Thymus (tissue), 11 donors: ENCODE measurements around the gene SLC35C1. TPM values are rescaled to one million over a fixed set of nuclear protein-coding genes. Genes with fewer than 3 reads are reported as not detected.
"Not testable (repeated sequence)": the region's sequence is repeated elsewhere in the genome, so short reads cannot be mapped to it uniquely, and the experiment has no call there.

Experiments
- DNase-seq, 9 donors: peaks; one replicate each; pipeline ENCODE4 v3.0.0-alpha.2; 2013; ENCODE audit warnings: low spot score in 9 of 9, low read depth in 6 of 9, missing footprints in 1 of 9
- H3K27ac ChIP-seq, 2 donors: one replicate each; pipeline ENCODE4 v1.5.1; 2013; ENCODE audit warnings: control low read depth in 1 of 2, low read depth in 1 of 2, low read length in 1 of 2, mild to moderate bottlenecking in 1 of 2, moderate library complexity in 1 of 2
- H3K27me3 ChIP-seq, 2 donors: one replicate each; pipeline ENCODE4 v1.5.1; 2013; ENCODE audit warnings: low read length in 1 of 2; ENCODE audit not compliant: control insufficient read depth in 2 of 2, insufficient read depth in 1 of 2
- H3K36me3 ChIP-seq, 2 donors: one replicate each; pipeline ENCODE4 v1.5.1; 2013; ENCODE audit warnings: low read length in 1 of 2, mild to moderate bottlenecking in 1 of 2, moderate library complexity in 1 of 2; ENCODE audit not compliant: control insufficient read depth in 2 of 2, insufficient read depth in 2 of 2
- H3K4me1 ChIP-seq, 2 donors: one replicate each; pipeline ENCODE4 v1.5.1; 2013; ENCODE audit warnings: low read length in 2 of 2; ENCODE audit not compliant: control insufficient read depth in 2 of 2, insufficient read depth in 2 of 2
- H3K4me3 ChIP-seq, 2 donors: one replicate each; pipeline ENCODE4 v1.5.1; 2013; ENCODE audit warnings: low read length in 2 of 2, control low read depth in 1 of 2, mild to moderate bottlenecking in 1 of 2
- H3K9me3 ChIP-seq, 2 donors: one replicate each; pipeline ENCODE4 v1.5.1; 2013; ENCODE audit warnings: low read length in 1 of 2, mild to moderate bottlenecking in 1 of 2; ENCODE audit not compliant: control insufficient read depth in 2 of 2, insufficient read depth in 1 of 2
- WGBS: extraction: QIAGEN DNeasy Blood & Tissue Kit; methylation state at CpG from one replicate; pipeline ENCODE4 v1.1.7; 2013; 5-methylcytosine and 5-hydroxymethylcytosine counted together
- polyA plus RNA-seq: library from polyadenylated mRNA; stranded (reverse); fragments of 200-250 nt; gene quantifications from one replicate; pipeline ENCODE4 v1.2.3, GENCODE V29; 2013
- total RNA-seq: library from RNA; stranded (reverse); fragments of 120-200 nt; gene quantifications from one replicate; pipeline ENCODE4 v1.2.4, GENCODE V29; 2013
- donor health status: healthy.

The SLC35C1 gene
- total and polyA plus RNA-seq, 2 donors: 0.99 to 7.3 TPM

DNA sequence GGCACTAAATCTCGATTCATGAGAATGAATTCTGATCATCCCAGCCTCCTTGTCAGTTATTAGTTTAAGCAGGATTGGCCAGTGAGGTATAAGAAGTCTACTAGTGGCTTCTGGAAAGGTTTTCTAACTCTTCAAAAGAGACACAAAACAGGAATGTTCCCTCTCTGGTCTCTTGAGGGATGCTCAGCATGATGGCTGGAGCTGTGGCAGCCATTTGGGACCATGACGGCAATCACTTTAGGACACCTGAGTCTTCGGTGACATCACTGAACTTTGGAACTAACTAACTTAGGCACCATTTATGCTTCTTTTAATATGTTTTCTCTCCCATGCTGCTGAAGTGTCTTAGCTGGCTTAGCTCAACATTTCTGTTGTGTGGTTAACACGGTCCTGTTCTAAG is 22.2 kb downstream of the SLC35C1 start:
- H3K4me3 ChIP-seq: no peak overlapping the region
- H3K36me3 ChIP-seq: no peaks in the 10 kb centered on the region
- H3K9me3 ChIP-seq: no peaks in the 10 kb centered on the region
- WGBS: 97% methylated on average over 4 of the region's 4 CpGs
- peaks cover 0 to 19% of the 10 kb centered on the region in 2 donors for H3K27me3 ChIP-seq
- no peak for DNase-seq
- no peaks in the 10 kb centered on the region for H3K4me1 ChIP-seq
- no peak overlapping the region for H3K27ac ChIP-seq

DNA sequence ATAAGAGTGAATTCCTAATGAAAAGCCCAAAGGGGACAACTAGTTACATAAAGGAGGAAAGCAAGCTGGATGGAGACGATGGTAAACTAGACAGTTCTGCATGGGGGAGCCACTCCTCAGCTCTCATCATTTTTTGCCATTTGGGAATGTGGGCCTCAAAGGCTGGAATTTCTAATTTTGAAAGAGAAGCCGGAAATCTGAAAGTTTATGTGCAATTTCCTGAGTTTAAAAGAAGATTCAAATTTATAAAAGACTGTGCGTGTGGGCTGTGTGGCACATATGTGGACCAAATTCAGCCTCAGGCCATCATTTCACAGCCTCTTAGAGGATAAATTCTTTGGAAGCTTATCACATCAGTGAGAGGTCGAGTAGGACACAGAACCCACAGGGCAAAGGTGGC is 24.0 kb downstream of the SLC35C1 start:
- Histone ChIP-seq H3K27me3 (peaks cover 0 to 19% of the 10 kb centered on the region in 2 donors), H3K9me3 (no peaks in the 10 kb centered on the region), H3K27ac (no peak overlapping the region), H3K4me3 (no peak overlapping the region), H3K36me3 (no peaks in the 10 kb centered on the region), H3K4me1 (no peaks in the 10 kb centered on the region)
- 94% methylated on average over 4 of the region's 4 CpGs for WGBS
- no peak for DNase-seq

DNA sequence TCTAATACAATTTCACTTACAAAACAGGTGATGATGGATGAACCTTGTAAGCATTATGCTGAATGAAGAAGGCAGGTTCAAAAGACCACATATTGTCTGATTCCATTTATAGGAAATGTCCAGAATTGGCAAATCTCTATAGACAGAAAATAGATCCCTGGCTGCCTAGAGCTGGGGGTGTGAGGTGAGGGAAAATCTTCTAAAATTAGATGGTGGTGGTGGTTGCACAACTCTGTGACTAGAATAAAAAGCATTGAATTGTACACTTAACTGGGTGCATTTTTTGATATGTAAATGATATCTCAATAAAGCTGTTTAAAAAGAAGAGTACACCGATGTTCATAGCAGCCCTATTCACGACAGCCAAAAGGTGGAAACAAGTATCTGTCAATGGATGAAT is 25.6 kb downstream of the SLC35C1 start:
- H3K4me1 ChIP-seq: peaks cover 0 to 3% of the 10 kb centered on the region in 2 donors
- H3K4me3 ChIP-seq: no peak overlapping the region
- H3K27ac ChIP-seq: no peak overlapping the region
- H3K27me3 ChIP-seq: peaks cover 0 to 19% of the 10 kb centered on the region in 2 donors
- WGBS: 96% methylated on average over 2 of the region's 2 CpGs
- H3K36me3 ChIP-seq: no peaks in the 10 kb centered on the region
- H3K9me3 ChIP-seq: no peaks in the 10 kb centered on the region
- no peak for DNase-seq

DNA sequence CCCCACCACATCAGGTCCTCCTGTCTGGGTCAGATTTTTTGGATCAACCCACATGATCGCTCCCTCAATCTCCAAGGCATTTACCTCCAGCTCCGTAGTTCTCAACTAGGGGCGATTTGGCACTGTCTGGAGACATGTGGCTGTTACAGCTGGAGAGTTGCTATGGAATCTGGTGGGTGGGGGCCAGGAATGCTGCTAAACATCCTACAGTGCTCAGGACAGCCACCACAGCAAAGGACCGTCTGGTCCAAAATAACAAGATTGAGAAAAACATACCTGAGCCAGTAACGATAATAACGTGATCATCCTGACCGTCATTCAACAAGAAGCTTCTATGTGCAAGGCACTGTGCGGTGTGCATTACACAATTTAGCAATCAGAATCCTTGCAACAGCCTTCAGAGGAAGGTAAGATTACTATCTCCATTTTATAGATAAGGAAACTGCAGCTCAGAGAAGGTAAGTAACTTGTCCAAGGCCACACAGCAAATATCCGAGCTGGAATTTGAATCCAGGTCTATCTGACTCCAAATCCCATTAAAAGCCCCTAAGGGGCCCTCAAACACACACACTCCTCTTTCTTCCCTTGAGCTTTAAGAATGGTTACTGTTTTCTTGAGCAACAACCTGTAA is 28.0 kb downstream of the SLC35C1 start:
- no peak for DNase-seq
- H3K36me3 ChIP-seq: no peaks in the 10 kb centered on the region
- H3K27me3 ChIP-seq: peaks cover 0 to 4% of the 10 kb centered on the region in 2 donors
- no peak overlapping the region for H3K27ac ChIP-seq
- 96% methylated on average over 9 of the region's 9 CpGs for WGBS
- no peak overlapping the region for H3K4me3 ChIP-seq
- no peaks in the 10 kb centered on the region for H3K9me3 ChIP-seq
- H3K4me1 ChIP-seq: peaks cover 0 to 3% of the 10 kb centered on the region in 2 donors

DNA sequence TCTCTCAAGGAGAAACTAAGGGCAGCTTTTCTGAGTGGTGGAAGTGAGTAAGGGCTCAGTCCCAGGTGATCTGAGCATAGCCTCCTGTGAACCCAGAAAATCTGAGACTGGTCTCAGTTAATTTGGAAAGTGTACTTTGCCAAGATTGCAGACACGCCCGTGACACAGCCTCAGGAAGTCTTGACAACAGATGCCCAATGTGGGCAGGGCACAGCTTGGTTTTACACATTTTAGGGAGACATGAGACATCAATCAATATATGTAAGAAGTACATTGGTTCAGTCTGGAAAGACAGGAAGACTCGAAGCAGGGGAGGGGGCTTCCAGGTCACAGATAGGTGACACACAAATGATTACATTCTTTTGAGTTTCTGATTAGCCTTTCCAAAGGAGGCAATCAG is 28.8 kb downstream of the SLC35C1 start:
- WGBS: 71% methylated on average over 3 of the region's 3 CpGs
- Histone ChIP-seq H3K9me3 (no peaks in the 10 kb centered on the region), H3K4me3 (no peak overlapping the region), H3K36me3 (no peaks in the 10 kb centered on the region), H3K4me1 (peaks cover 0 to 3% of the 10 kb centered on the region in 2 donors), H3K27ac (no peak overlapping the region), H3K27me3 (no peaks in the 10 kb centered on the region)
- DNase-seq: no peak

DNA sequence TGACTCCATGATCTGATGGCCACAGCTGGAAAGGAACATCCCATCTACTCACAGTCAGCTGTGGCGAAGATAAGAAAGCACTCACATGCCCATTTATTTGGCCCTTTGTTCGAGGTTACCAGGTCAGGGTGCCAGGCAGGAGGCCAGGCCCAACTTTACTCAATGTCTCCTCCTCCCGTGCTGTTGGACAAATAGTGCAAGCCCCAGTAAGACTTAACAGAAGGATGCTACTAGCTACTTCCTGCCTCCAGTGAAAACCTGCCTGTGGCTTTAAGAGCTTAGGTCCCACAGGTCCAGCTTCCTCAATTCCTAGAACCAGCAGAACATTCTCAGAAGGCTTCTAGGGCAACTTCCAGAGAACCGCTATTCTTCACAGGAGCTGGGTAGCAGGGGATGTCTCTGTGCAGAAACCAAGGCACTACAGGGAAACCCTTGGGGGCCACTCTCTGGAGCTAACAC is 29.4 kb downstream of the SLC35C1 start:
- DNase-seq: peak in 1 of 9 donors; percentile 20
- H3K9me3 ChIP-seq: no peaks in the 10 kb centered on the region
- no peaks in the 10 kb centered on the region for H3K36me3 ChIP-seq
- peaks cover 0 to 3% of the 10 kb centered on the region in 2 donors for H3K4me1 ChIP-seq
- 37% methylated on average over 4 of the region's 4 CpGs for WGBS
- no peaks in the 10 kb centered on the region for H3K27me3 ChIP-seq
- H3K4me3 ChIP-seq: no peak overlapping the region
- H3K27ac ChIP-seq: no peak overlapping the region

DNA sequence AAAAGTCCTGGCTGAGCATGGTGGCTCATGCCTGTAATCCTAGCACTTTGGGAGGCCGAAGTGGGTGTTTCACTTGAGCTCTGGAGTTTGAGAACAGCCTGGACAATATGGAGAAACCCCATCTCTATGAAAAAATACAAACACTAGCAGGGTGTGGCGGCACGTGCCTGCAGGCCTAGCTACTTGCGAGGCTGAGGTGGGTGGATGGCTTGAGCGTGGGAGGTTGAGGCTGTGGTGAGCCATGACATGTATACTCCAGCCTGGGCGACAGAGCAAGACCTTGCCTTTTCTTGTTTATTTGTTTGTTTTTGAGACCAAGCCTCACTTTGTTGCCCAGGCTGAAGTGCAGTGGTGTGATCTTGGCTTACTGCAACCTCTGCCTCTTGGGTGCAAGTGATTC is 34.3 kb downstream of the SLC35C1 start:
- no peaks in the 10 kb centered on the region for H3K36me3 ChIP-seq
- no peak overlapping the region for H3K27ac ChIP-seq
- 97% methylated on average over 6 of the region's 6 CpGs for WGBS
- no peaks in the 10 kb centered on the region for H3K9me3 ChIP-seq
- H3K4me3 ChIP-seq: no peak overlapping the region
- no peak for DNase-seq
- H3K27me3 ChIP-seq: peaks cover 0 to 3% of the 10 kb centered on the region in 2 donors
- peaks cover 0 to 3% of the 10 kb centered on the region in 2 donors for H3K4me1 ChIP-seq

DNA sequence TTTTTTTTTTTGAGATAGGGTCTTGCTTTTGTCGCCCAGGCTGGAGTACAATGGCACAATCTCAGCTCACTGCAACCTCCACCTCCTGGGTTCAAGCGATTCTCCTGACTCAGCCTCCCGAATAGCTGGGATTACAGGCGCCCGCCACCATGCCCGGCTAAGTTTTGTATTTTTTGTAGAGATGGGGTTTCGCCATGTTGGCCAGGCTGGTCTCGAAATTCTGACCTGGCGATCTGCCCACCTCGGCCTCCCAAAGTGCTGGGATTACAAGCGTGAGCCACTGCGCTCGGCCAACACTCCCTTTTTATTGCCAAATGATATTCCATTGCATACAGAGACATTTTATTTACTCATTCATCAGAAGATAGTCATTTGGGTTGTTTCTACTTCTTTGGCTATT is 35.3 kb downstream of the SLC35C1 start:
- H3K27me3 ChIP-seq, H3K36me3 ChIP-seq, H3K4me3 ChIP-seq, DNase-seq, H3K9me3 ChIP-seq, H3K27ac ChIP-seq, H3K4me1 ChIP-seq: not testable (repeated sequence)
- 98% methylated on average over 13 of the region's 13 CpGs for WGBS

DNA sequence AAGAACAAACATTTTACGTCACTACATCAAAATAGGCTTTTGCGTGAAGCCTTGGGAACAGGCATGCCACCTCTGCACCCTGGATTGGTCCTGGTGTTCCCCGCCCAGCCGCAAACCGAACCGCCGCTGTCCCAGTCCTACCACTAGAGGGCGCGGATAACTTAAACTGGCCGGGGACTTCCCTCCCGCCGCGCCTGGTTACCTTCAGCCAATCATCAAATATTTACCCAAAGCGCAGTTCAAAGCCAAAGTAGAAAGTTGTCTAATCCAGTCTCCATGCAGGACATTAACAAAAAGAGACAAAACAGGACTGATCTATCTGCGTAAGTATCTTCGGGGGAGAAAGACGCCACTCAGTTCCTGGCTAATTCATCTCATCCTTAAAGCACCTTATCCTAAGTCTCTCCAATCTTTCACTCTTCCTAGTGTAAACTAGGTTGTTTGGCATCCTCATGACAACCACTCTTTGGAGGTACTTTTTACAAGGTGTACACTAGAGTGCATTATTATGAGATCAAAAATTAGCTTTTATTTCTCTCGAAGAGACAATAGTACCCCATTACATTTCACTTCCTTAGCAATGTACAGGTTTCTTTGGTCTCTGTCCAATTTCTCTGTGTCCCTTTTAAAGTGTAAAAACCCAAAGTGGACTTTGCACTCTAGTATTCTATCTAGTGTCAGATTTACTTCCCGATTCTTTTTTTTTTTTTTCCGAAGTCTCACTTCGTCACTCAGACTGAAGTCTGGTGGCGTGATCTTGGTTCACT is 38.4 kb downstream of the SLC35C1 start:
- peaks cover 2 to 13% of the 10 kb centered on the region in 2 donors for H3K27me3 ChIP-seq
- no peak overlapping the region for H3K4me3 ChIP-seq
- peaks cover 9 to 10% of the 10 kb centered on the region in 2 donors for H3K4me1 ChIP-seq
- no peak overlapping the region for H3K27ac ChIP-seq
- WGBS: 22% methylated on average over 22 of the region's 22 CpGs
- peak; percentile 49 to 84 (median 71) for DNase-seq
- no peaks in the 10 kb centered on the region for H3K36me3 ChIP-seq
- H3K9me3 ChIP-seq: no peaks in the 10 kb centered on the region
